Endothelial cell of umbilical vein (primary cell): ENCODE measurements around the gene RFNG. TPM values are rescaled to one million over a fixed set of nuclear protein-coding genes. Genes with fewer than 3 reads are reported as not detected.

Experiments used
- BruUV-seq: library from RNA; stranded (reverse); fragments of 400-500 nt; replicated peaks from 2 replicates; lab custom pipeline; 2021; lab: Mats Ljungman, UMichigan
- CTCF ChIA-PET: fragments of 300-600, 350-600 bp; sonication (Branson Sonifier 250); formaldehyde crosslinking; loops from one replicate; lab custom pipeline; 2021; ENCODE audit warnings: antibody characterized with exemption, inconsistent platforms; lab: Charles Lee
- POLR2A ChIA-PET: fragments of 300-600, 350-600 bp; sonication (Branson Sonifier 250); formaldehyde crosslinking; loops from one replicate; lab custom pipeline; 2021; ENCODE audit warnings: antibody characterized with exemption, inconsistent platforms; lab: Charles Lee
- DNase-seq: peaks from one replicate; pipeline ENCODE4 v3.0.0-alpha.2; 2011; ENCODE audit warnings: low read depth, low spot score
- FAIRE-seq: peaks from 2 replicates; lab custom pipeline; 2011; peaks lifted over from hg19 to GRCh38; lab: Jason Lieb, UNC
- H2AFZ ChIP-seq: 2 replicates; pipeline ENCODE4 v1.6.0; 2012; ENCODE audit warnings: low read depth, low read length, control low read depth, inconsistent platforms
- H3K27ac ChIP-seq: 2 replicates; pipeline ENCODE4 v1.5.1; 2011; ENCODE audit warnings: low read depth, mild to moderate bottlenecking, control low read depth, low read length, moderate library complexity; ENCODE audit not compliant: insufficient read depth
- H3K27me3 ChIP-seq, 2 experiments: 2 replicates each; pipeline versions ENCODE4 v1.6.0 to v1.6.1; 2011; ENCODE audit warnings: low read length in 2 of 2, mixed read lengths in 1 of 2; ENCODE audit not compliant: control insufficient read depth in 2 of 2, insufficient read depth in 2 of 2
- H3K36me3 ChIP-seq, 2 experiments: 2 replicates in 1 of 2; 3 replicates in 1 of 2; pipeline ENCODE4 v1.5.1; 2011; ENCODE audit warnings: low read length in 2 of 2, mild to moderate bottlenecking in 1 of 2, moderate library complexity in 1 of 2; ENCODE audit not compliant: control insufficient read depth in 2 of 2, insufficient read depth in 2 of 2; ENCODE audit errors: extremely low read depth in 1 of 2
- H3K4me1 ChIP-seq: 3 replicates; pipeline ENCODE4 v1.5.1; 2011; ENCODE audit warnings: mild to moderate bottlenecking, low read length; ENCODE audit not compliant: control insufficient read depth, insufficient read depth; ENCODE audit errors: extremely low read depth
- H3K4me2 ChIP-seq: 2 replicates; pipeline ENCODE4 v1.6.1; 2011; ENCODE audit warnings: low read length, control low read depth, mixed read lengths; ENCODE audit not compliant: insufficient read depth
- H3K4me3 ChIP-seq, 3 experiments: fragments of 200-600 bp in 1 of 3; sonication (generic), shearing (Covaris generic) in 1 of 3; replicated peaks in 1 of 3; 2 replicates each; pipeline ENCODE4 v1.5.1; 2011 to 2016; ENCODE audit warnings: control low read depth in 3 of 3, low read length in 3 of 3, mild to moderate bottlenecking in 2 of 3, inconsistent platforms in 1 of 3, low read depth in 1 of 3, moderate library complexity in 1 of 3; ENCODE audit not compliant: insufficient read depth in 1 of 3
- H3K79me2 ChIP-seq: 2 replicates; pipeline ENCODE4 v1.6.0; 2012; ENCODE audit warnings: low read length, inconsistent platforms; ENCODE audit not compliant: control insufficient read depth, insufficient read depth
- H3K9ac ChIP-seq: replicated peaks from 2 replicates; pipeline ENCODE3; 2011; ENCODE audit warnings: low read length, control low read depth; ENCODE audit not compliant: insufficient read depth; ENCODE audit errors: extremely low read depth
- H3K9me1 ChIP-seq: replicated peaks from 3 replicates; pipeline ENCODE4 v1.6.0; 2011; ENCODE audit warnings: mild to moderate bottlenecking, low read length; ENCODE audit not compliant: control insufficient read depth, insufficient read depth; ENCODE audit errors: extremely low read depth
- H3K9me3 ChIP-seq: replicated peaks from 2 replicates; pipeline ENCODE4 v1.5.1; 2012; ENCODE audit warnings: low read length, inconsistent platforms; ENCODE audit not compliant: control insufficient read depth, insufficient read depth
- H4K20me1 ChIP-seq: replicated peaks from 2 replicates; pipeline ENCODE3; 2011; ENCODE audit warnings: mild to moderate bottlenecking, low read length; ENCODE audit not compliant: control insufficient read depth, insufficient read depth; ENCODE audit errors: extremely low read depth
- EZH2 ChIP-seq: IDR thresholded peaks from 2 replicates; pipeline ENCODE4 v1.6.1; 2012; ENCODE audit warnings: borderline replicate concordance, low read depth, mild to moderate bottlenecking, moderate library complexity, low read length, inconsistent platforms; ENCODE audit not compliant: severe bottlenecking
- FOS ChIP-seq: IDR thresholded peaks from 2 replicates; pipeline ENCODE4 v1.6.1; 2011; ENCODE audit warnings: mild to moderate bottlenecking, low read length, moderate library complexity, borderline replicate concordance; ENCODE audit not compliant: insufficient read depth
- GATA2 ChIP-seq: IDR thresholded peaks from 2 replicates; pipeline ENCODE4 v1.7.0; 2011; ENCODE audit warnings: low read depth, mild to moderate bottlenecking, moderate library complexity, mixed read lengths, low read length; ENCODE audit not compliant: insufficient read length, insufficient read depth
- JUN ChIP-seq: IDR thresholded peaks from 2 replicates; pipeline ENCODE4 v1.6.1; 2011; ENCODE audit warnings: borderline replicate concordance, low read depth; ENCODE audit not compliant: insufficient read length, insufficient read depth
- POLR2A ChIP-seq: IDR thresholded peaks from 2 replicates; pipeline ENCODE4 v1.6.1; 2012; ENCODE audit warnings: low read depth, mild to moderate bottlenecking, control low read depth, low read length
- POLR2AphosphoS5 ChIP-seq: IDR thresholded peaks from 2 replicates; pipeline ENCODE4 v1.6.1; 2012; ENCODE audit warnings: low read depth, mild to moderate bottlenecking, control low read depth, low read length, moderate library complexity; ENCODE audit not compliant: insufficient read depth
- dilution Hi-C: fragments of 300-500 bp; cut with MboI; formaldehyde crosslinking; loops from one replicate; pipeline ENCODE4 v1.15.0; 2019; ENCODE audit warnings: low sequenced_read_pairs; ENCODE audit not compliant: extremely low pct_ligation_motif_present
- intact Hi-C: fragments of 100-400 bp; cut with micrococcal nuclease; formaldehyde crosslinking; loops from one replicate; pipeline ENCODE4 v1.10.0; 2022
- polyA plus RNA-seq, 4 experiments: library from polyadenylated mRNA; depleted of rRNA in 3 of 4; stranded (reverse) in 3 of 4; unstranded in 1 of 4; fragments of >200 nt; gene quantifications; 2 replicates each; pipeline versions ENCODE4 v1.2.1 to v1.2.3, GENCODE V29; 2011 to 2012; ENCODE audit warnings: missing spikeins in 1 of 4
- total RNA-seq: library from RNA; stranded (reverse); gene quantifications from 2 replicates; pipeline ENCODE4 v1.2.3, GENCODE V29; 2021
- TF ChIP-seq, protein P1 (sequence below): IDR thresholded peaks from 2 replicates; pipeline ENCODE4 v1.6.1; 2011; ENCODE audit not compliant: insufficient read depth, insufficient read length

The RFNG gene
- total and polyA plus RNA-seq, 2 donors (not counting 3 experiments of a cell fraction or from before 2014, with no cell fraction given) = 33.7 to 40.0 TPM

GRCh38 chr17:82028246-82028645 lies 23.4 kb downstream of the RFNG start:
- intact Hi-C loops = loop anchor here (10.0 kb wide), 1 partner anchor 187 kb away; the partner anchor contains the start of gene CCDC57
- Histone ChIP-seq H3K27me3 (no peaks in the 10 kb centered on the region), H3K4me1 (peaks cover 15% of the 10 kb centered on the region), H3K9ac (no peak overlapping the region), H3K79me2 (peaks cover 4% of the 10 kb centered on the region), H4K20me1 (no peaks in the 10 kb centered on the region), H3K9me1 (no peaks in the 10 kb centered on the region), H3K4me3 (no peak overlapping the region), H2AFZ (no peak overlapping the region), H3K9me3 (no peaks in the 10 kb centered on the region), H3K4me2 (no peak overlapping the region), H3K36me3 (no peaks in the 10 kb centered on the region), H3K27ac (no peak overlapping the region)
- no TSS peak for BruUV-seq
- ChIA-PET POLR2A (no interaction called here), CTCF (interaction anchor here (1.0 to 4.2 kb wide), 2 partner anchors 9 to 127 kb away, joined by 6 to 127 read pairs; partner anchors contain the start of gene DCXR)
- FAIRE-seq (no peak), DNase-seq (no peak)
- dilution Hi-C loops = no loop called here
- TF ChIP-seq JUN = no peak
- no peak for TF ChIP-seq FOS
- TF ChIP-seq, protein P1, sequence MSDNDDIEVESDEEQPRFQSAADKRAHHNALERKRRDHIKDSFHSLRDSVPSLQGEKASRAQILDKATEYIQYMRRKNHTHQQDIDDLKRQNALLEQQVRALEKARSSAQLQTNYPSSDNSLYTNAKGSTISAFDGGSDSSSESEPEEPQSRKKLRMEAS = no peak
- no peak for TF ChIP-seq EZH2
- TF ChIP-seq POLR2AphosphoS5 = no peak
- TF ChIP-seq GATA2 = no peak
- no peak for TF ChIP-seq POLR2A
